Measurements from ENCODE around the gene RAX2. TPM values are rescaled to one million over a fixed set of nuclear protein-coding genes. Genes with fewer than 3 reads are reported as not detected.

Gene RAX2
- total and polyA plus RNA-seq, 2 of the 8 experiments (the other 6 are each of a cell fraction or from before 2014, with no cell fraction given), result 0.08 TPM; not detected in 1

DNA sequence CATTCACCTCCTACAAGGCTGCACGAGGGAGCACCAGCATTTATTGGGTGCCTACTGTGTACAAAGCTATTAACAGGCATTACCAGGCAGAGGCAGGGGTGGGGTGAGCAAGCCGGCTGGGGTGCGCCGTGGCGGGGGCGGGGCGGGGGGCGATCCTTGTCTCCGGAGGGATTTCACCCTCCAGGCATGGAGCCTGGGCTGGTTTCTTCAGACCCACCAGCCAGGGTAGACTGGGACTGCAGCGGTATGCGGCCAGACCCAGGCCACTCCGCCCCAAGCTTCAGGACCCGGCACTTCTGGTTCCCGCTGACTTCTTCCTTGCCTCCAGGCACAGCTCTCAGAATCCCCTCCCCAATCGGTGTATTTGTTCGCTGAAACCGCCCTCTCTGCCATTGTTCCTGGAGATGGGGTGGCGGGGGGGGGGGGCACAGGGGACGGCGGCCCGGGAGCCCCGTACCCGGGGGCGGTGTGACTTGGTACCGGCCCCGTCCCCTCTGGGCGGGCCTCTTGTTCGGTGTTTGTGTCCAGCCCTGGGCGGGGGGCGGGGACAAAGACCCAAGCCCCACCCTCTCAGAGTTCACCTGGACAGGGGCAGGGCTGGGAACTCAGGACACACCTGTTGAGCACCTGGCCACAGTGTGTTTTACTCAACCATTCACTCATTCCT is 49.5 kb downstream of the RAX2 start (continued):
- TF ChIP-seq KDM4A (IDR thresholded peaks at IDR 0.05; ENCODE audit: low read depth, low read length, severe bottlenecking) (no peak), ZNF274 (IDR thresholded peaks at IDR 0.05; ENCODE audit: borderline replicate concordance, extremely low read depth, low read length) (no peak), CHD1 (IDR thresholded peaks at IDR 0.05; ENCODE audit: low read depth, low read length) (no peak), JUND (IDR thresholded peaks at IDR 0.05; ENCODE audit: low read length) (no peak), BRCA1 (IDR thresholded peaks at IDR 0.05; ENCODE audit: low read depth, low read length) (no peak), RAD21 (IDR thresholded peaks at IDR 0.05 in 1 of 2, conservative IDR thresholded peaks at IDR 0.05 in 1 of 2; ENCODE audit: low read depth in 2 of 2, low read length in 2 of 2) (no peak), RFX5 (IDR thresholded peaks at IDR 0.05; ENCODE audit: borderline replicate concordance, low read depth, low read length) (no peak), CBX5 (IDR thresholded peaks at IDR 0.05; ENCODE audit: low read depth, low read length) (no peak), CTBP2 (IDR thresholded peaks at IDR 0.05; ENCODE audit: borderline replicate concordance, insufficient read depth, insufficient read length, low read length) (no peak), BCL11A (IDR thresholded peaks at IDR 0.05; ENCODE audit: low read depth in 2 of 2, low read length in 2 of 2) (no peak), KDM5A (IDR thresholded peaks at IDR 0.05; ENCODE audit: low read length) (no peak), CHD2 (IDR thresholded peaks at IDR 0.05; ENCODE audit: low read length) (no peak), HDAC6 (IDR thresholded peaks at IDR 0.05; ENCODE audit: low read depth, low read length) (no peak), JUN (IDR thresholded peaks at IDR 0.05; ENCODE audit: low read depth, low read length) (no peak), POLR2A (IDR thresholded peaks at IDR 0.05; ENCODE audit: control extremely low read depth in 1 of 2, low read depth in 2 of 2, low read length in 2 of 2) (no peak), TCF12 (IDR thresholded peaks at IDR 0.05; ENCODE audit: low read depth, low read length) (0 out of 2 replicates have a peak, but pooled peaks have one; percentile 53)
- TF ChIP-seq, protein P1, sequence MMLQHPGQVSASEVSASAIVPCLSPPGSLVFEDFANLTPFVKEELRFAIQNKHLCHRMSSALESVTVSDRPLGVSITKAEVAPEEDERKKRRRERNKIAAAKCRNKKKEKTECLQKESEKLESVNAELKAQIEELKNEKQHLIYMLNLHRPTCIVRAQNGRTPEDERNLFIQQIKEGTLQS (IDR thresholded peaks at IDR 0.05; ENCODE audit: insufficient read depth, low read depth, low read length), result no peak
- TF ChIP-seq, protein P2, sequence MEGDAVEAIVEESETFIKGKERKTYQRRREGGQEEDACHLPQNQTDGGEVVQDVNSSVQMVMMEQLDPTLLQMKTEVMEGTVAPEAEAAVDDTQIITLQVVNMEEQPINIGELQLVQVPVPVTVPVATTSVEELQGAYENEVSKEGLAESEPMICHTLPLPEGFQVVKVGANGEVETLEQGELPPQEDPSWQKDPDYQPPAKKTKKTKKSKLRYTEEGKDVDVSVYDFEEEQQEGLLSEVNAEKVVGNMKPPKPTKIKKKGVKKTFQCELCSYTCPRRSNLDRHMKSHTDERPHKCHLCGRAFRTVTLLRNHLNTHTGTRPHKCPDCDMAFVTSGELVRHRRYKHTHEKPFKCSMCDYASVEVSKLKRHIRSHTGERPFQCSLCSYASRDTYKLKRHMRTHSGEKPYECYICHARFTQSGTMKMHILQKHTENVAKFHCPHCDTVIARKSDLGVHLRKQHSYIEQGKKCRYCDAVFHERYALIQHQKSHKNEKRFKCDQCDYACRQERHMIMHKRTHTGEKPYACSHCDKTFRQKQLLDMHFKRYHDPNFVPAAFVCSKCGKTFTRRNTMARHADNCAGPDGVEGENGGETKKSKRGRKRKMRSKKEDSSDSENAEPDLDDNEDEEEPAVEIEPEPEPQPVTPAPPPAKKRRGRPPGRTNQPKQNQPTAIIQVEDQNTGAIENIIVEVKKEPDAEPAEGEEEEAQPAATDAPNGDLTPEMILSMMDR (IDR thresholded peaks at IDR 0.05; ENCODE audit: control extremely low read depth in 1 of 3, insufficient read depth in 1 of 3, low read depth in 1 of 3, low read length in 3 of 3), result no peak
- TF ChIP-seq, protein P3, sequence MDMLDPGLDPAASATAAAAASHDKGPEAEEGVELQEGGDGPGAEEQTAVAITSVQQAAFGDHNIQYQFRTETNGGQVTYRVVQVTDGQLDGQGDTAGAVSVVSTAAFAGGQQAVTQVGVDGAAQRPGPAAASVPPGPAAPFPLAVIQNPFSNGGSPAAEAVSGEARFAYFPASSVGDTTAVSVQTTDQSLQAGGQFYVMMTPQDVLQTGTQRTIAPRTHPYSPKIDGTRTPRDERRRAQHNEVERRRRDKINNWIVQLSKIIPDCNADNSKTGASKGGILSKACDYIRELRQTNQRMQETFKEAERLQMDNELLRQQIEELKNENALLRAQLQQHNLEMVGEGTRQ (IDR thresholded peaks at IDR 0.05; ENCODE audit: low read length), result no peak
- TF ChIP-seq, protein P4, sequence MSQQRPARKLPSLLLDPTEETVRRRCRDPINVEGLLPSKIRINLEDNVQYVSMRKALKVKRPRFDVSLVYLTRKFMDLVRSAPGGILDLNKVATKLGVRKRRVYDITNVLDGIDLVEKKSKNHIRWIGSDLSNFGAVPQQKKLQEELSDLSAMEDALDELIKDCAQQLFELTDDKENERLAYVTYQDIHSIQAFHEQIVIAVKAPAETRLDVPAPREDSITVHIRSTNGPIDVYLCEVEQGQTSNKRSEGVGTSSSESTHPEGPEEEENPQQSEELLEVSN (IDR thresholded peaks at IDR 0.05), result no peak
